GM10847 (cell line): ENCODE measurements around the gene YAP1.

Experiments
- POLR2A ChIP-seq: IDR thresholded peaks from 2 replicates; pipeline ENCODE4 v1.6.1; 2011; ENCODE audit not compliant: insufficient read length; ENCODE audit errors: extremely low read depth

YAP1 gene

GRCh38 chr11:102177126-102177525, 66.9 kb downstream of the YAP1 start:
- TF ChIP-seq POLR2A, result no peak

- no peak for TF ChIP-seq POLR2A
Observed at GRCh38 chr11:102177974-102178631, 67.9 kb downstream of the YAP1 start.

DNA sequence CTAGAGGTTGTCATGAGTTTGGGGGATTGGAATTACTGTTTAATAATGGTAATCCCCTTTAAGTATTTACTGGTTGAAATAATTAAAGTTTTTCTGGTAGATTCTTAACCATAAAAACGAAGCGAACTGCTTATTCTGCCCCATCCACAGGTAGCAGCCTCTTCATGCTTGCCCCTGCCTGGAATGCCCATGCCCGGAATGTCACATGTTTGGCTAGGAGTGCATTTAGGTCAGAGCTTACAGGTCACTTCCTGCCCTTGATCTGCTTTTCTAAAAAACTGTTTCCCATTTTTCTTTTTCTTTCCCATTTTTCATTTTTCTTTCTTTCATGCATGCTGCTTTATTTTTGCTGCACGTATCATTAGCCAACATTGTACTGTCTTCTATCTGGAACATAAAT, 69.1 kb downstream of the YAP1 start:
- no peak for TF ChIP-seq POLR2A

- TF ChIP-seq POLR2A, result no peak
Observed at GRCh38 chr11:102184269-102184987, 74.2 kb downstream of the YAP1 start.

GRCh38 chr11:102186551-102187191, 76.4 kb downstream of the YAP1 start:
- no peak for TF ChIP-seq POLR2A

DNA sequence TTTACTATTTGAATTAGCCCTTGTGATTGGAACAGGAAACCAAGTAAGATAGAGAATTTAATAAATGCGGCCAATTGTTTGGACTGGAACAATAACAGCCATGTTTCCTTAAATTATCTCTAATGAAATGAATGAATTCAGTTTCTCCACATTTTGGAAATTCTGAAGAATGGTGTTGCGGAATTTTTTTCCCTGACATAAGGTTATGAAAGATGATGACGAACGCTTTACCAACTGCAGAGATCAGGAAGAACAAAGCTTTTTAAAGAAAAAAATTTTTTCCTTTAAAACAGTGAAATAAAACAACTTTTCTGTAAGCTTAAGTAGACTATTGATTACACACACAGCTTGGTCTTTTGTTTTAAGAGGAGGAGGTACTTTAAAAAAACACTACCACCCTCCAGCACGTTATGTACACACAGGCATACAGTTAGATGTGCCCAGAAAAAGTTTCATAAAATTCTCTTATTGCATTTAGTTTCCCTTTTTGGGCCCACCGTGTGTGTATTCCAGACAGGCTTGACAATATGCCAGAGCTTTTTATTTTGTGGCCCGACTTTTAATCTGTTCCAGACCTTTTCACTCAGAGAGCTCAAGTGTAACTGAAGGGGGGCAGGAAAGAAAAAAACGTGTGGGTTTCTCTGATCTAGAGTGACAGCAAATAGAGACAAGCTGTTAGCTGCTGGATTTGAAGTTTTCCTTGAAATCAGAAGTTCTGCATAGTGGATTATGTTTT, 77.3 kb downstream of the YAP1 start:
- TF ChIP-seq POLR2A, result no peak

DNA sequence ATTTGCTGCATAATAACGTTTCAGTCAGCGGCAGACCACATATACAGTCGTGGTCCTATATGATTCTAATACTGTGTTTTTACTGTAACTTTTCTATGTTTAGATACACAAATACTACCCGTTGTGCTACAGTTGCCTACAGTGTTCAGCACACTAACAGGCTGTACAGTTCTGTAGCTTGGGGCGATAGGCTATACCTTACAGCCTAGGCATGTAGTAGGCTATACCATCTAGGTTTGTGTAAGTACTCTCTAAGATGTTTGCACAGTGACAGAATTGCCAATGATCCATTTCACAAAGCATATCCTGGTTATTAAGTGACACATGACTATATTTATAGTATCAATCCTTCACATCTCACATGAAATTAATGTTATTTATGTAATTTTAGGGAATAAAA, 78.2 kb downstream of the YAP1 start:
- TF ChIP-seq POLR2A, result no peak

GRCh38 chr11:102191832-102192231, 81.6 kb downstream of the YAP1 start:
- no peak for TF ChIP-seq POLR2A

DNA sequence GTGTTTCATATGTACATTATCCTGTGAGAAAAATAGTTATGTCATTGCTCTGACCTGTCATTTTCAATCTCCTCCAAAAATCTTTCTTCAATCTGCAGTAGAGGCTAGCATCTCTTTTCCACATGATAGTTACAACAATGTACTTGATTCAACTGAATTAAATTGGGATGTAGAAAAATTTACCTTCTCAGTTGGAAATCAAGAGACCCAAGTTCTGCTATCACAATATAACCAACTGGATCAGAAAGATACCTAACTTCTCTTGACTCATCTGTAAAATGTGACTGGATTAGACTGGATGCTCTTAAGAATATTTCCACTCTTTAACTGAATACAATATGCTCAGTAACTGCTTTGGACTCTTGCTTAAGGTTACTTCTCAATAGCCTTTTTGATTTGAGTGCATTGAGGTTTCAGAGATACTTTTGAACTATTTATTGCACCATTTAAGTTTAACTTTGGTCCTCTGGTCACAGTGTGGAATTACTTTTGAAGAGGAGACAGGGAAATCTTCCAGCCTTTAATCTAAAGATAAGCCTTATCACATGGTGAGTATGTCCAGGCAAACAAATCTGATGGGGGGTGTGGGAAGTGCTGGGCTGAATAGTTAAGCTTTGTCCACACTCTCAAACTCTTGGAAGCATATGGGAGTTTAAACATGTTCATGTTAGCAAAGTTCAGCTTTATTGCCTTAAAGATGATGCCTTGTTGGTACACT, 82.3 kb downstream of the YAP1 start:
- TF ChIP-seq POLR2A, result no peak

DNA sequence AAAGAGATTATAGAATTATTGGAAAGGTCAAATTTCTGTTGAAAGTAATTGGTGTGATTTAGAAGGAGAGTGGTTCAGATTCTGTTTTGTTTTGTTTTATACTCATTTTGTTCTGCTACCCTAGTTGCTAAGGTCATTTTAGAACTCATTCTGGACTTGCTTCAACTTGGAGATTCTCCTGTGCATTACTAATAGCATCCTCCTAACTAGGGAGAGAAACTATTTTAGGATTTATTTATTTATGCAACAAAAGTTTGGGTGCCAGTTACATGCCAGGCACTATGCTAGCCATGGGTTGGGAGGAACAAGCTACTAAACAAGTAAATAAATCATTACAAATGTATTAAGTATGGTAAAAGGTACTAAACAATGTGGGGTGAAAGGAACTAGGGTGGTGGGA, 84.0 kb downstream of the YAP1 start:
- no peak for TF ChIP-seq POLR2A

GRCh38 chr11:102194990-102195389, 84.7 kb downstream of the YAP1 start:
- TF ChIP-seq POLR2A, result no peak

DNA sequence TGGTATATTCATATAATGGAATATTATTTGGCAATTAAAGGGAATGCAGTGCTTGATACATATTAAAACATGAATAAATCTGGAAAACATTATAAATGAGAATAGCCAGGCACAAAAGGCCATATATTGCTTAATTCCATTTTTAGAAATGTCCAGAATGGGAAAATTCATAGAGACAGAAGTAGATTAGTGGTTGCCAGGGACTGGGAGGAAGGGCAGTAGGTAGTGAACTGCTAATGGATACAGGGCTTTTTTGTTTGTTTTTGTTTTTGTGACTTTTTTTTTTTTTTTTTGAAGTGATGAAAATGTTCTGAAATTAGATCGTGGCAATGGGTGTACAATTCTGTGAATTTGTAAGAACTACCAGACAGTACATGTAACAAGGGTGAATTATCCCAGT, 86.1 kb downstream of the YAP1 start:
- TF ChIP-seq POLR2A, result no peak

DNA sequence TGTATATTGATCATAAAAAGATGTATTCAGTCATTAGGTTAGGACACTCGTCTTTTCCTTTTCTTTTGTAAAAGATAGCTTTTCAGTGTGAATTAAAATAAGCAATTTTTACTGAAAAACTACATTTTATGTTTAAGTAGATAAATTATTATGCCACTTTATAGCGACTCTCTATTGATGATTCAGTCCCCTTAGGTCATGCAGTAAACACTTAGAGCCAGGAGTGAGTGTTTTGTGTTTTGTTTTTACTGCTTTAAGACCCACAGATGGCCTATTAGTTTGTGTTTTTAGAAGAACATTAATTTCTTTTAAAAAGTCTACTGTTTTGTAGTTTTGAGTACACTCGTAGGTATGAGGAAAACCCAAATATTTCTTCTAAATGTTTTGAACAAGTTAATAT, 86.6 kb downstream of the YAP1 start:
- no peak for TF ChIP-seq POLR2A

GRCh38 chr11:102197670-102198139, 87.5 kb downstream of the YAP1 start:
- TF ChIP-seq POLR2A, result no peak

- no peak for TF ChIP-seq POLR2A
Observed at GRCh38 chr11:102199673-102200072, 89.4 kb downstream of the YAP1 start.

DNA sequence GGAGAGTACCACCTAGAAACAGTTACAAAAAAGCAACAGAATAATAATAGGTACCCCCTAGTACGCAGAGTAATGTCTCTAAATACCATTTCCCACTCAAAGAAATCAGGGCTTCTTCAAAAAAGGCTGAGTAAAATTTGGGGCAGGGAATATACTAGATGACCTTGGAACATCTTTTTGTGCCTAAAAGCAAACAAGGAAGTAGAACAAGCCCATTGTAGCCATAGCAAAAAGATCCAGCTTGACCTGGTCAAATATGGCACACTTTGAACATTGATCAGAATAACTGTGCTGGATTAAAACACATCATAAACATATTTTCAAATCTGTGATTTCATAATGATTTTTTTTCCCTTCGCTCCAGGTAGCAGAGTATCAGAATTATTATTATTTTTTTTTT, 91.5 kb downstream of the YAP1 start:
- no peak for TF ChIP-seq POLR2A

GRCh38 chr11:102202972-102203371, 92.7 kb downstream of the YAP1 start:
- no peak for TF ChIP-seq POLR2A
